Islet of Langerhans (tissue), 1 donor: ENCODE measurements around the gene P2RY14.

Source experiments
- FAIRE-seq: peaks from one replicate; lab custom pipeline; 2011; peaks lifted over from hg19 to GRCh38; lab: Jason Lieb, UNC

The P2RY14 gene

GRCh38 chr3:151213881-151214280 is 64.5 kb downstream of the P2RY14 start:
- FAIRE-seq, result no peak

- FAIRE-seq, result no peak
These were observed 65.2 kb downstream of the P2RY14 start for GRCh38 chr3:151213151-151213550.

DNA sequence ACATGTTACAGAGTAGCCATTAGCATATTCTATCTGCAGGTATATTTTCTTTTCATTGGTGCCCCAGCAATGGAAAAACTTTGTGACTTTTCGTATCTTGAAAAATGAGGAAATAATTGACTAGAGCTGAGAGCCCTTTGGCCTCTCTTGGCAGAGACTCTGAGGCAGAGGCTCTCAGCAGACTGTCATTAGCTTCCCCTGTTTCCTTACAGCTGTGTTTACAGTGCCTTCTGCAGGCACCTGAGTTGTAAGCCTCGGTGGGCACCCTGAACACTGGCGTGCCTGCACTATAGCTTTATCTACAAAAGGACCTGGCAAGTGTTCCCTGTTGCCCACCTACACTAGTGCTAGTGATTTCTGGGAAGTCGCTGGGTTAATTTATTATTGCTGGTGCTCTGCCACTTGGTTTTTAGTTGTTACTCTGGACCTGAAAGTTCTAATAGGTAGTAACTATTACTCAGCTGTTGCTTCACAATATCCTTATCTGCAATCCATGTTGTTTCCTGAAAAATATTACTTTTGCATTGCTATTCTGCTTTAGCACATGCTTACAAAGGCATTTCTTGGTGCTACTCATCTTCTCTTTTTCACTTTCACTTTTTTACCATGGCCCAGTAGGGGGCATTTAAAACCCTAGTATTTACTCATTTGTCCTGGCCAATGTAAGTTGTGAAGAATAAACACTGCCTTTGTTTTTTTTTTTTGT is 67.5 kb downstream of the P2RY14 start:
- FAIRE-seq, result no peak

DNA sequence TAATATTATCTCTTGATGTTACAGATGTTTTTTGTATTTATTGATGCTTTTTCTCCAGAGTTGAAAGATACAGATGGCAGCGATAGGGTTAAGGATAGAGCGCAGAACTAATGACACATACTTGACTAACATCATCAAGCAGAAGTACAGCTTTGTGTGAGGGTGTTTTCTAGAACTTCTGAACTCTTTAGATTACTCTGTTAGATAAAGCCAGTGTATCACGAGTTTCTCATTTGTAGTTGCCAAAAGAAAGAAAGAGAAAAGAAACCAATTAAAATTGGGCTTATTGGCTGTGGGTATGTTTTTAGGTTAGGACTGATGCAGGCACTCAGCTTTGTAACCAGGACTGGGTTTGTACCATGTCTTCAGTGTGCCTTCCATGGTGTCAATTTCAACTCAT is 68.7 kb downstream of the P2RY14 start:
- FAIRE-seq, result no peak

GRCh38 chr3:151206201-151206600 is 72.1 kb downstream of the P2RY14 start:
- no peak for FAIRE-seq

DNA sequence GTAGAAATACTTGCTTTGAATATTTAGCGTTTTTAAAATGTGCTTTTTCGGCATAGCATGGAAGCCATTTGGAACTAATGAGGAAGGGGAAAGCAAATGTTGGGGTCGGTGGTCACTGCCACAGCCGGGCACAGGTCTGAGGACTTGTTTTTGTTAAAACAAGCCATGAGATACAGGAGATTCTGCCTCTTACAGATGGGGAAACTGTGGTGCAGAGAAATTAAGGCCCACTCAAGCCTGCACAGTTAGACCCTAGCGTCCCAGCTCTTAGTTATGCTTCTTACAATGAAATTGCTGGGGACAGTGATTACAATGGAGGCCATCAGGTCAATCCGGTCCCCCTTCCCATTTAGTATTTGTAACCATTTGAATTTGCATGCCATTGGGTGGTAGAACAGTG is 72.9 kb downstream of the P2RY14 start:
- no peak for FAIRE-seq

DNA sequence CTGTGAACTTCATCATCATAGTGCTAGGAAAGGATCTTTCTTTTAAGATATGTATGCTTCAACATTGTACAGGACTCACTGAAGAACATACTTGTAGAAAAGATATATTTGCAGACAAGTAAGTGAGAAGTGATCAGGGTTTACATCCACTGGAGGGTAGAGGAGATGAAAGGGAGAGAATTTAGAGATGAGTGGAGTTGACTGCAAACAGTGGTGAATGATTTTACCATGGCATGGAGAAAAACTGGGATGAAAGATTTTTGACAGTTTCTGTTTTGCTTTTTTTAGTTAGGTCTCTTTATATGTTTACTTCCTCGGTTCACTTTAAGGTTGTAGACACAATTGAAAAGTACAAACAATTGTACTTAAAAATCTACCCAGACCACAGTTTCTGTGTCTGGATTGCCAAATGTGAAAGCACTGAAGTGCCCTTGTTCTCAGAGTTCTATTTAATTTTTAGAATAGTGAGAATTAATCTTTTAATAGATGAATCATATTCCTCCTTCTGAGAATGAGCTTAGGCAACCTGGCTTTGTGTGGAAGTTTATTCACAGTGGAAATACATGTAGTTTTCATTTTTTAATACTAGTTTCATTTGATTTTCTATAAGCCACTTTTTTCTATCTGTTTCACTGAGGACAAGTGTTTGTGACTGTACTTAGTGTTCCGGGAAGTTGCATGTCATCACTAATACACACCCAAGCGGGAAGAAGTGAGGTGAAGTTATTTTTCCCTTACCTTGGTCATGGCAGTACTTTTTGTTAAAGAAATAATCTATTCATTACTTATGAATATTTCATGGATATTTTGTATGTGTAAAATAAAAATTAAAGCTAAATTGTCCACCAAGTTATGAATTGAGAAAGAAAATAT is 73.6 kb downstream of the P2RY14 start:
- no peak for FAIRE-seq

GRCh38 chr3:151203051-151203420 is 75.3 kb downstream of the P2RY14 start, which contains the start of gene GPR171:
GPR171 (minus strand) TSS chr3:151203216; CDS start chr3:151199386, 3,830 bp downstream.
- peak; percentile 68 for FAIRE-seq

DNA sequence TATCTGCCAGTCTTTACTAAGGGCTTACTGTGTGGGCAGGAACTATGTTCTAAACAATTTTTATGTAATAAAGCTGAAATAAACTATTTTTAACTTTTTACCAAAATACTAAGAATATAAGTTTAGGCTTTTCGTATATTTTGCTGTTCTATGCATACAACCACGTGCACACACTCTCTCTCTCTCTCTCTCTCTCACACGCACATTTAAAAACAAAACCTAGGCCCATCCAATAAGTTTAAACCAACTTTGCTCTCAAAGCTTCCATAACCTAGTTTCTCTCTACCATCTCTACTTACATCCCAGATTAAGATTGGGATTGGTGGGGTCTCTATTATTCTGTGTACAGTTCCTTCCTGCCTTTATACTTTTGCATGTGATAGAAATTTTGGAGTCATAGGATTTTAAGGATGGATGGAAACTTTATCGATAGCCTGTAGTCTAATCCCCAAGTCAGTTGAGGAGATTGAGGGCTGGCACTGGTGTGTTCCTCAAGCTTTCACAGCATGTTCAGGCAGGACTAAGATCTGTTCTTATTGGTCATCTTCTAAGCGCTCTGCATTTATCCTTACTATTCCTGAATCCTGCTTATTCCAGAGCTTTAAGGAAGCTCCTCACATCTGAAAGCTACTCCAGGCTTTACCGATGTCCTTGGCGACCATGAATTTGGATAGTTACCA is 77.2 kb downstream of the P2RY14 start:
- FAIRE-seq, result no peak

DNA sequence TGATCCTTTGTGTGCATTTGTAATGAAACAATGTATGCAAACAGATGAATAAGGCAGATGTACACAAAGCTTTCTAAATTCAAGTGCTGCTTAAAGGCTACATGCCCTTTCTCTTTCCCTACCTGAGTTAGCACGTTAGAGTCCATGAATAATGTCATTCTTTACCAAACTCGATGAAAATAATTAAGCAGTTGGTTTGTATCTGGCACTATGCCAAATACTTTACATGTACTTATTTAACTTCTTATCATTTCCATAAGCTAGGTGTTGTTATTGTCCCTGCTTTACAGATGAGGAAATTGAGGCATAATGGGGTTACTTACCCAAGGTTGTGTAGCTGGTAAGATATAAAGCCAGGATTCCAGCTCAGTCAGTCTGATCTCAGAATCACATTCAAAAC is 77.8 kb downstream of the P2RY14 start:
- FAIRE-seq, result no peak

DNA sequence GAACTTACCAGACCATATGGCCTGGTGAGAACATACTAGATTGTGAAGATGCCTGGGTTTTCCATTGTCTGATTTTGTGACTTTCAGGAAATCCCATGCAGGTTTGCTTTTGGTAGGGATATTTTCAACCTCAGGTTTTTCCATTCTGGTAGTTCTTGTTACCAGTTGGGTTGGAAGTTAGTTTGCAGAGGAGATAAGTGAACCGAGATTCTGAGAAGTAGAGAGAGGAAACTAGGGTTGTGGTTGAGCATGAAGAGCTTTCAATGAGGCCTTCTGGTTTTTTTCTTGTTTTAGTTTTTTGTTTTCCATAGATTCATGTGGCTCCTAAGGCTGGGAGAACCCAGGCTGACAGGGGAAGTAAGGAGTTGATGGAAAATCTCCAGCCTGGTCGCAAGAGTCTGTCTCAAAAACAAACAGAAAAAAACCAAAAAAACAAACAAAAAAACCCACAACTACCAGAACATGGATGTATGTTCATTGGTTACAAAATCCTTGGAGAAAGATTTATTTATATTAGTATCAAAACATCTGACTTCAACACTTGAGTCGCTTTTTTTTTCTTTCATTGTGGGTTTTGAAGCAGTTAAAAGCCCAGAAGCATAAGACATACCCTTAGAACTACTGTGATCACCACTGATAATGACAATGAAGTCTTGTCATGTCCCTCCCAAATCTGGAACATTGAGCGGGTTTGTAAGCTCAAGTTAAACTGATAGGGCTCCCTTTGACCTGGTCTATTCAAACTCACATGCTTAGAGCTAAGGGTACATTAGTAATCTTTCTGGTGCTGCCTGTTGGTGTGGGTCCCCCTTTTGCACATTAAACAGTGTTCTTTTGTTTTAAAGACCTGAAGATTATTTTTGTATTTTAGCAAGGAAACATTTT is 78.5 kb downstream of the P2RY14 start:
- FAIRE-seq, result no peak

DNA sequence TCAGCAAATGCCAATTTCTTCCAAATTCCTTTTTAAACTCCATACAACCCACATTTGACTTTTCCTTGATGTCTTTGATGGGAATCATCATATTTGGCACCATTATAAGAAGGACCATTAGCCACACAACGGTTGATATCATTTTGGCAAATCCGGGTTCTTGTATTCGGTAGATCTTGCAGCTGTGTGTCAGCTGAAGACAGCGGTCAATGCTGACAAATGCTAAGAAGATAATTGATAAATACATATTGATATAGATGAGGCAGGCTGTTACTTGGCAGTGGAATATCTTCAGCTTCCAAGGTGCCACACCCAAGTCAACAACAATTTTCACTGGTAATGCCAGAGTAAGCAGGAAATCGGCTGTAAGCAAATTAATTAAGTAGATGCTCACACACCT is 79.5 kb downstream of the P2RY14 start:
- FAIRE-seq, result no peak

DNA sequence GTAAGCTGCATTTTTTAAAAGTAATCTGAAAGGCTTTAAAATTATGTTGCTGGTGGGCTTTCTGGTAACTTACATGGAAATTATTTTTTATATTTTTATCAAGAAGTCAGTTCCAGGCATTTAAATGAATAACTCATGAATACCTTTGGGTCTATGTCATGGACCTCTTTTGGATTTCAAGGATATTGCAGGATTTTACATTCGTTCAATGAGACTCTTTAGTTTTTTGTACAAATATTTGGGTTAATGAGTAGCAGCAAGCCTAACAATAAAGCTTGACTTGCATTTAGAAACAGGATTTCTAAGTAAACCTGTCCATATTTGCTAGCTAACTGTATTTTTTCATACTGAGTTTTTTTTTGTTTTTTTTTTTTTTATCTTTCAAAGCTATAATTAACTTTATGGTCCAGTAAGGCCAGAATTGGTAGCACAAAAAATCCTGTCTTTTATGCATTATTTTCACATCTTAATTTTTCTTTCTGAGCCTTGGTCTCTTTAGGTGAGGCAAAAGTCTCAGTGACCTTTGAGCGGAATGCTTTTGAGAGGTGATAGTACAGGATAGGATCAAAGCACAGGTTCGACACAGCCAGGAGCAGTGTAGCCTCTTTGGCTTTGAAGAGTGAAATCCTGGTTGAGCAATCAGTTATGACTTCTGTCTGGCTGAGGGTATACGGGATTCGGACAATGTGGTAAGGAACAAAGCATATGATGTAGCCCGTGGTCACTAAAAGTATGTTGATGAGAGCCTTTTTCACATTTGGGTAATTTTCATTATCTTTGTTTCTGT is 80.2 kb downstream of the P2RY14 start:
- FAIRE-seq, result no peak

GRCh38 chr3:151197228-151197627 is 81.1 kb downstream of the P2RY14 start:
- no peak for FAIRE-seq

DNA sequence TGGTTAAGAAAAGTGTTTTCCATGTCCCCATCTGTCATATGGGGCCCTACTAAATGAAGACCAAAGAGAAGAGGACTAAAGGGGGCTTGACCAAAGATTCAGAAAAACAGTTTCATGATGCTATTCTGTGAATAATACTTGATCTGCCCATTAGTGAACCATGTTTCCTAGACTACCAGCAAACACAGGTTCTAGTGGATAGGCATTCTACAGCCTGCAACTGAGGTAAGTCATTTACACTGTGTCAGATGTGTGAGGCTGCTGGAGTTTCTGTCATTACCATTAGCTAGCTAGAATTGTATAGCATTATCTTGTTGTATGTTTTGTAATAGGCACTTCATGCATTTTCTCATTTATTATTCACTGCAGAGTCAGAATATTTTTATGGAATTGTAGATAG is 81.9 kb downstream of the P2RY14 start:
- FAIRE-seq, result no peak

- no peak for FAIRE-seq
These were observed 82.5 kb downstream of the P2RY14 start for GRCh38 chr3:151195826-151196225.

DNA sequence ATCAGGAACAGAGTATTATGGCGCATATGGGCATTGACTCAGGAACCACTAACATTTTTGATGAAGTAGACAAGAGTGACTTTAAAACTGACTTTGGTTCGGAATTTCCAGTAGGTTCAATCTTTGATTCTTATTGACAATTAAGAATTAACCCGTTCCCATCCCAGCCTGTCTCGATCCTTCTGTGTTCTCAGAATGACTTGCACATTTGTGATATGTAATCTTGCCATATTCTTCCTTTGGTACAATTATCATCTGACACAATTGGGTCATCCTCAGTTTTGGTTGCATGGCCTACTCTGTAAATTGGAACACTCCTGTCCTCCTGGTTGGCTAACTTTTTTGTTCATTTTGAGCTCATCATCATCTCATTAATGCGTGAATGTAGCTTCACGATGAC is 85.8 kb downstream of the P2RY14 start:
- FAIRE-seq, result no peak

GRCh38 chr3:151191095-151191494 is 87.2 kb downstream of the P2RY14 start:
- no peak for FAIRE-seq

- no peak for FAIRE-seq
These were observed 95.1 kb downstream of the P2RY14 start for GRCh38 chr3:151183265-151183671.

DNA sequence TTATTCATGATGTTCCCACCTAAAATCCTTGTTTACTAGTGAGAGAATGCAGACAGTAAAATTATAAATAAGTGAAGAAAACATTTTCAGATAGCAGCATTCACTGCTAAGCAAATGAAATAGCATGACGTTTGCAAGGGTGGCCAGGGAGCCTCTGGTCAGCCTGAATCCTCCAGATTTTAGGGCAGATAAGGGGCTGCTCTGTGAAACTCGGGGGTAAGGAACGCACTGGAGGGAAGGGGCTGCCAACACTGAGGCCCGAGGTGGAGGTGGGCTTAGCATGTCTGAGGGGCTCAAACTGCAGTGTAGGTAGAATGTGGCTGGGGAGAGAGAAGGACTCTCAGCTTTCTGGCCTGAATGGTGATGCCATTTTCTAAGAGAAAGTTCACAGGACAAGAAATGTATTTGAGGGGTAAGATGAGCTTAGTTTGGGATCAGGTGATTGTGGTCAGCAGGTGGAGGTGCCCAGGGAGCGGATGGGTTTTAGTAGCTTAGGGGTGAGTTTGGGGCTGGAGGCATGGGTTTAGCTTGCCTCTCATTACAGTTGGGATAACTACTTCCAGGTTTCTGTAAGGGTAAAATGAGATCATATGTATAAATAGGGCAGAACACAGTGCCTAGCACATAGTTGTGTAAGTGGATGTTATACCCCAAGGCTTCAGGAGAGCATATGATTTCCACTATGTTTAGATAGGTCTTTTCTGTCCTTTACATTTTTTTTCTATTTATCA is 95.8 kb downstream of the P2RY14 start:
- no peak for FAIRE-seq
